GM12865 (cell line): Measurements from ENCODE around the gene ANGPTL4.
"Not testable (repeated sequence)": the region's sequence is repeated elsewhere in the genome, so short reads cannot be mapped to it uniquely, and the experiment has no call there.

Experiments
- DNase-seq: peaks from one replicate; pipeline ENCODE4 v3.0.0; 2010; ENCODE audit warnings: low read depth
- H3K4me3 ChIP-seq: 2 replicates; pipeline ENCODE4 v1.5.1; 2011; ENCODE audit warnings: mild to moderate bottlenecking, low read depth, low read length, control low read depth
- TF ChIP-seq, protein P1 (sequence below): IDR thresholded peaks from 2 replicates; pipeline ENCODE4 v1.5.1; 2011; ENCODE audit warnings: low read length, control low read depth, low read depth, inconsistent platforms; ENCODE audit not compliant: insufficient read depth; ENCODE audit errors: missing control alignments

Gene ANGPTL4, protein sequence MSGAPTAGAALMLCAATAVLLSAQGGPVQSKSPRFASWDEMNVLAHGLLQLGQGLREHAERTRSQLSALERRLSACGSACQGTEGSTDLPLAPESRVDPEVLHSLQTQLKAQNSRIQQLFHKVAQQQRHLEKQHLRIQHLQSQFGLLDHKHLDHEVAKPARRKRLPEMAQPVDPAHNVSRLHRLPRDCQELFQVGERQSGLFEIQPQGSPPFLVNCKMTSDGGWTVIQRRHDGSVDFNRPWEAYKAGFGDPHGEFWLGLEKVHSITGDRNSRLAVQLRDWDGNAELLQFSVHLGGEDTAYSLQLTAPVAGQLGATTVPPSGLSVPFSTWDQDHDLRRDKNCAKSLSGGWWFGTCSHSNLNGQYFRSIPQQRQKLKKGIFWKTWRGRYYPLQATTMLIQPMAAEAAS

DNA sequence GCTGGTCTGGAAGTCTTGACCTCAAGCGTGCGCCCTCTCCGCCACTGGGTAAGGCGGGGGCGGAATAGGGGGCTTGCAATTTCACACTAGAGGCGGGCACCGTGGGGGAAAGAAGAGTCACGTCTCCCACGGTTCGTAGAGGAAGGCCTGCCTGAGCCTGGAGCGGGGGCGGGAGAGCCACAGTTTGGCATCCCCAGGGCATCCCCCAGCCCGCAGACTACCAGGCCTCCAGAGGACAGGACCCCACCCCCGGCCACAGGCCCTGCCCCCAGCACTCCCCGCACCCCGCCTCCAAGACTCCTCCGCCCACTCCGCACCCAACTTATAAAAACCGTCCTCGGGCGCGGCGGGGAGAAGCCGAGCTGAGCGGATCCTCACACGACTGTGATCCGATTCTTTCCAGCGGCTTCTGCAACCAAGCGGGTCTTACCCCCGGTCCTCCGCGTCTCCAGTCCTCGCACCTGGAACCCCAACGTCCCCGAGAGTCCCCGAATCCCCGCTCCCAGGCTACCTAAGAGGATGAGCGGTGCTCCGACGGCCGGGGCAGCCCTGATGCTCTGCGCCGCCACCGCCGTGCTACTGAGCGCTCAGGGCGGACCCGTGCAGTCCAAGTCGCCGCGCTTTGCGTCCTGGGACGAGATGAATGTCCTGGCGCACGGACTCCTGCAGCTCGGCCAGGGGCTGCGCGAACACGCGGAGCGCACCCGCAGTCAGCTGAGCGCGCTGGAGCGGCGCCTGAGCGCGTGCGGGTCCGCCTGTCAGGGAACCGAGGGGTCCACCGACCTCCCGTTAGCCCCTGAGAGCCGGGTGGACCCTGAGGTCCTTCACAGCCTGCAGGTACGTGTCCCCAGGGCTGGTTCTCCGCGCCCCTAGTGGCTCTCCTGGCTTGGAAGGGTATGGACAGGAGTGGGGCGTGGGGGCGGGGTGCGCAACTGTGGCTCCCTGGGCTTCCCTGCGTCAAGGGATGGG, at the start of gene ANGPTL4:
ANGPTL4 (plus strand) TSS at position 353 of the 969 bp plus-strand sequence; CDS start at position 520, 167 bp downstream.
- TF ChIP-seq, protein P1, sequence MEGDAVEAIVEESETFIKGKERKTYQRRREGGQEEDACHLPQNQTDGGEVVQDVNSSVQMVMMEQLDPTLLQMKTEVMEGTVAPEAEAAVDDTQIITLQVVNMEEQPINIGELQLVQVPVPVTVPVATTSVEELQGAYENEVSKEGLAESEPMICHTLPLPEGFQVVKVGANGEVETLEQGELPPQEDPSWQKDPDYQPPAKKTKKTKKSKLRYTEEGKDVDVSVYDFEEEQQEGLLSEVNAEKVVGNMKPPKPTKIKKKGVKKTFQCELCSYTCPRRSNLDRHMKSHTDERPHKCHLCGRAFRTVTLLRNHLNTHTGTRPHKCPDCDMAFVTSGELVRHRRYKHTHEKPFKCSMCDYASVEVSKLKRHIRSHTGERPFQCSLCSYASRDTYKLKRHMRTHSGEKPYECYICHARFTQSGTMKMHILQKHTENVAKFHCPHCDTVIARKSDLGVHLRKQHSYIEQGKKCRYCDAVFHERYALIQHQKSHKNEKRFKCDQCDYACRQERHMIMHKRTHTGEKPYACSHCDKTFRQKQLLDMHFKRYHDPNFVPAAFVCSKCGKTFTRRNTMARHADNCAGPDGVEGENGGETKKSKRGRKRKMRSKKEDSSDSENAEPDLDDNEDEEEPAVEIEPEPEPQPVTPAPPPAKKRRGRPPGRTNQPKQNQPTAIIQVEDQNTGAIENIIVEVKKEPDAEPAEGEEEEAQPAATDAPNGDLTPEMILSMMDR: no peak
- DNase-seq: no peak
- no peak within 1 kb of the TSS for H3K4me3 ChIP-seq

DNA sequence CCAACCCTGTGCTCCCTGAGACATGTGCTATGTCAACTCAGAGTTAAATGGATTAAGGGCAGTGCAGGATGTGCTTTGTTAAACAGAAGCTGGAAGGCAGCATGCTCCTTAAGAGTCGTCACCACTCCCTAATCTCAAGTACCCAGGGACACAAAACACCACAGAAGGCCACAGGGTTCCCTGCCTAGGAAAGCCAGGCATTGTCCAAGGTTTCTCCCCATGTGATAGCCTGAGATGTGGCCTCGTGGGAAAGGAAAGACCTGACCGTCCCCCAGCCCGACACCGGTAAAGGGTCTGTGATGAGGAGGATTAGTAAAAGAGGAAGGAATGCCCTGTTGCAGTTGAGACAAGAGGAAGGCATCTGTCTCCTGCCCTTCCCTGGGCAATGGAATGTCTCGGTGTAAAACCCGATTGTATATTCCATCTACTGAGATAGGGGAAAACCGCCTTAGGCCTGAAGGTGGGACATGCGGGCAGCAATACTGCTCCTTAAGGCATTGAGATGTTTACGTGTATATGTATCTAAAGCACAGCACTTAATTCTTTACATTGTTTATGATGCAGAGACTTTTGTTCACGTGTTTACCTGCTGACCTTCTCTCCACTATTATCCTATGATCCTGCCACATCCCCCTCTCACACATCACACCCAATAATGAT, 48.8 kb upstream of the ANGPTL4 start:
- not testable (repeated sequence) for H3K4me3 ChIP-seq, DNase-seq

DNA sequence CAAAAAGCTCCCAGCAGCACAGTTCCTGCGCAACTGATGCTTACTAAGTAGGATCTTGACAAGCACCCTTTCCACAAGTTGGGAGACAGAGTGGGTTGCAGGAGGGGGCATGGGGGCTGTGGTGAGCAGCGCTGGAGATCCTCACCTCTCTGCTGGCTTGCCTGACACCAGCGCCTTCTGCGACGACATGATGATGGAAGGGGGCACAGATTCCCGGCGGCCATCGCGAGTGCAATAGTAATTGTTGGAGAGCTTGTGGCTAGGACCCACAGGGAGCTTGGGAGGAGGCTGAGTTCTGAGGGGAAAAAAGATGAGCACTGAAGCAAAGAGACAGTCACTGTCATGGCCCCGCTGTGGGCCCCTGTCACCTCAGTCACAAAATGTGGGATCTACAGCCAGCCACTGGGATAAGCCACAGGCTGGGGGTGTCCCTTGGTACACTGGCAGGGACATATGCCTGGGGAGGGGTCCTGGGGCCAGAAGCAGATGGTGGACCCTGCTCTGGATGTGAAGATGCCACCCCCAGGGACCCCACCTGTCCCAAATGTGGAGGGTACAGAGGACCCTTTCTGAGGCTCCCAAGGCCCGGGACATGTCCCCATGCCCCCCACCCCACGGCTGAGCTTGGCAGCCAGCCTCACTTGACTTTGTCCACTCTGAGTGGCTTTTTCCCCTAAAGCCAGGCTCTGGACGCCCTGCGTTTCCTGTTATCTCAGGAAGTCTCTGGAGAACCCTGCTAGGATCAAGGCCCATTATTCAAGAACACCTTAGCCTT, 47.4 kb upstream of the ANGPTL4 start:
- DNase-seq: no peak
- TF ChIP-seq, protein P1: no peak
- H3K4me3 ChIP-seq: no peak overlapping the region

DNA sequence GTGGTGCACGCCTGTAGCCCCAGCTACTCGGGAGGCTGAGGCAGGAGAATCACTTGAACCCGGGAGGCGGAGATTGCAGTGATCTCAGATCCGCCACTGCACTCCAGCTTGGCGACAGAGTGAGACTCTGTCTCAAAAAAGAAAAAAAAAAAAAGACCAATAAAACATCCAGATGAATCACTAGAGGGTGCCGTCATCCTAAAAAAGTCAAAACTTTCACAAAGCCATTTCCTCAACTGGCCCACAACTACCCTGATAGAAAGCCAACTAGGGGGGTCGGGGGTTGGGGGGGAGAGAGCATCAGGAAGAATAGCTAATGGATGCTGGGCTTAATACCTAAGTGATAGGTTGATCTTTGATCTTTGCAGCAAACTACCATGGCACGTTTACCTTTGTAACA, 45.1 kb upstream of the ANGPTL4 start:
- not testable (repeated sequence) for H3K4me3 ChIP-seq, DNase-seq

DNA sequence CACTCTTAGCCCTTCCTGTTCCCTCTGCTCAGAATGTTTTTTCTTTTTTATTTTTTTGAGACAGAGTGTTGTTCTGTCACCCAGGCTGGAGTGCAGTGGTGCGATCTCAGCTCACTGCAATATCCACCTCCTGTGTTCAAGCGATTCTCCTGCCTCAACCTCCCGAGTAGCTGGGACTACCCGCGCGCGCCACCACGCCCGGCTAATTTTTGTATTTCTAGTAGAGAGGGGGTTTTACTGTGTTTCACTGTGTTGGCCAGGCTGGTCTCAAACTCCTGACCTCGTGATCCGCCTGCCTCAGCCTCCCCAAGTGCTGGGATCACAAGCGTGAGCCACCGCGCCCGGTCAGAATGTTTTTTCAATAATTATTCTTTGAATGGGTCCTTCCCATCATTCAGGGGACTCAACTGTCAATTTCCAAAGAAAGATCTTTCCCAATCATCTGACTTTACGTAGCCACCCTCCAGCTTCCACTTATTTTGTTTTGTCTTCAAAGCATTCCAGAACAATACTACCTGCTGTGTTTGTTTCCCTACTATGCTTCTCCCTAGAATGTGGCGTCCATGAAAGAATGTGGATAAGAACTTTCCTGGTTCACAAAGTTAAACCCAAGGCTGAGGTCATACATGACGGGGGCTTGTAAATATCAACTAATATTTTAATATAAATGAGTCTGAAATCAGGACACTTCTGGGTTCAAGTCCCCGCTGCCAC, 44.0 kb upstream of the ANGPTL4 start:
- TF ChIP-seq, protein P1: no peak
- H3K4me3 ChIP-seq: peak overlapping the region; percentile 86
- no peak for DNase-seq

DNA sequence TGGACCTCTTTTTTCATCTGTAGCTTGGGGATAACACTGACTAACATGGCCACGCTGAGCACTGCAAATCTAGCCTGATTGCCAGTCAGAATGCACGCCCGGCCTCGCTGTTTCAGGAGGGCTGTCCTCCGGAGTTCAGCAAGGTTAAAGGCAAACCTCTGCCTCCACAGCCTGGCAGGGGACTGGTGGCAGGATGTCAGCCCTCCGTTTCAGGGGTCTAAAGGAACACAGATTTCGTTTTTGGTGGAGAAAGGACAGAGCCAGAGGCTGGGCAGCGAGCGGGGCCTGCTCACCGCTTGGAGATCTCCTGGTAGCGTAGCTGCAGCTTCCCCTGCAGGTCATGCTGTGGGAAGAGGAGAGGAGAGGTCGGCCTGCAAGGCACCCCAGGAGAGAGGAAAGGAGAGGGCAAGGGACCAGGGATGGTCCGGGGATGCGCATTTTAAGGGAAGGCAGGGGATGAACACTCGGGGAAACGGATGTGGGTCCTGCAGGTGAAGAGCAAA, 43.3 kb upstream of the ANGPTL4 start:
- H3K4me3 ChIP-seq: peak overlapping the region; percentile 86
- TF ChIP-seq, protein P1: no peak
- peak; percentile 40 for DNase-seq
